HS-5 (cell line): Measurements from ENCODE around the gene C6orf15.

Experiments
- DNase-seq: peaks from one replicate; pipeline ENCODE4 v3.0.0-alpha.2; 2012; ENCODE audit warnings: low read depth

C6orf15 gene

GRCh38 chr6:31112478-31112877, at the start of gene C6orf15:
Gene C6orf15 (minus strand): TSS chr6:31112575. CDS start chr6:31112555, 20 bp downstream.
- no peak for DNase-seq

- DNase-seq: no peak
These were observed 49.1 kb upstream of the C6orf15 start for GRCh38 chr6:31161216-31162126.

- DNase-seq: no peak
These were observed 46.8 kb upstream of the C6orf15 start for GRCh38 chr6:31158863-31159855.

GRCh38 chr6:31158140-31158862, 45.9 kb upstream of the C6orf15 start, which contains the start of gene TCF19:
Gene TCF19 (plus strand): TSS chr6:31158589. CDS start chr6:31159470, 881 bp downstream.
- DNase-seq: peak; percentile 96

- no peak for DNase-seq
These were observed 45.3 kb upstream of the C6orf15 start, which contains the start of gene CCHCR1 for GRCh38 chr6:31157513-31158139. Gene CCHCR1 (minus strand): TSS chr6:31157802. CDS start chr6:31157600, 202 bp downstream.

GRCh38 chr6:31156641-31157040, 44.3 kb upstream of the C6orf15 start:
- no peak for DNase-seq

GRCh38 chr6:31154436-31154835, 42.1 kb upstream of the C6orf15 start:
- DNase-seq: no peak

- DNase-seq: no peak
These were observed 40.4 kb upstream of the C6orf15 start for GRCh38 chr6:31152781-31153180.

GRCh38 chr6:31149827-31150447, 37.6 kb upstream of the C6orf15 start:
- DNase-seq: no peak

- DNase-seq: no peak
These were observed 33.0 kb upstream of the C6orf15 start for GRCh38 chr6:31145386-31145785.

GRCh38 chr6:31144970-31145340, 32.6 kb upstream of the C6orf15 start:
- DNase-seq: no peak

GRCh38 chr6:31144296-31144969, 32.1 kb upstream of the C6orf15 start:
- DNase-seq: no peak

- DNase-seq: no peak
These were observed 30.8 kb upstream of the C6orf15 start for GRCh38 chr6:31143148-31143547.

GRCh38 chr6:31142361-31142761, 30.0 kb upstream of the C6orf15 start:
- no peak for DNase-seq

- DNase-seq: no peak
These were observed 28.3 kb upstream of the C6orf15 start for GRCh38 chr6:31140643-31141042.

- DNase-seq: no peak
These were observed 27.2 kb upstream of the C6orf15 start for GRCh38 chr6:31139599-31139998.

- no peak for DNase-seq
These were observed 26.6 kb upstream of the C6orf15 start, which contains the start of gene PSORS1C2 for GRCh38 chr6:31138982-31139381. Gene PSORS1C2 (minus strand): TSS chr6:31139066. CDS start chr6:31139026, 40 bp downstream.

- no peak for DNase-seq
These were observed 23.3 kb upstream of the C6orf15 start for GRCh38 chr6:31135710-31136109.

GRCh38 chr6:31132806-31133205, 20.4 kb upstream of the C6orf15 start:
- DNase-seq: no peak

- no peak for DNase-seq
These were observed 19.2 kb upstream of the C6orf15 start for GRCh38 chr6:31131595-31131994.
